ENCODE measurements around the gene CHST11.
"Not testable (repeated sequence)": the region's sequence is repeated elsewhere in the genome, so short reads cannot be mapped to it uniquely, and the experiment has no call there.

The CHST11 gene

DNA sequence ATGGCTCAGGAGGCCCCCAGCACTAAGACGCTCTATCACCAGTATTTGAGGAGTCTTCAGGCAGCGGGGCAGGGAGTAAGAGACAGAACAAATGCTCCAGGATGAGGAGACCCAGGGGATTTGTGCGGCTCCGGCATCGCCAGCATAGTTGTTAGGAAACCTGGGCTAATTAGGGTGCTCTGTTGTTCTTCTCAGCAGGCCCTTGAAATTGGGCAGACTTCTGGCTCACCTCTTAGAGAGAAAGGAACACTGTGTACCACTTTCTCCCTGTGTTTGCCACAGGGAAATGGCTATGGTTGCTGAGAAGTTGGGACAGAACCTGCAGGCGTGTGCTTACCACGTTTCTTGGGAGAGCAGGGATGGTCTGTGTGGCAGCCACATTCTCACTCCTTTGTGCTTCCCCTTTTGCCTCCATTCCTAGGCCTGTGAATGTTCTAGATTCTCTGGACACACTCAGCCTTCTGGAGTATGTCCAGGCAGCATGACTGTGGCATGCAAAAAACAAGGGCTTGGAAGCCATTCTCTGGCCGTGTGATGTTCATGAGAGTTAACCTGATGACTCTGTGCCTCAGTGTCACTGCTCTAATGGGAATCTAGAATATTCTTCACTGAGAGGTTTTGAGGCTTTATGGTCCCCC lies 109.0 kb downstream of the CHST11 start:
- peak; percentile 51 for DNase-seq (ENCODE audit: low read depth)

DNA sequence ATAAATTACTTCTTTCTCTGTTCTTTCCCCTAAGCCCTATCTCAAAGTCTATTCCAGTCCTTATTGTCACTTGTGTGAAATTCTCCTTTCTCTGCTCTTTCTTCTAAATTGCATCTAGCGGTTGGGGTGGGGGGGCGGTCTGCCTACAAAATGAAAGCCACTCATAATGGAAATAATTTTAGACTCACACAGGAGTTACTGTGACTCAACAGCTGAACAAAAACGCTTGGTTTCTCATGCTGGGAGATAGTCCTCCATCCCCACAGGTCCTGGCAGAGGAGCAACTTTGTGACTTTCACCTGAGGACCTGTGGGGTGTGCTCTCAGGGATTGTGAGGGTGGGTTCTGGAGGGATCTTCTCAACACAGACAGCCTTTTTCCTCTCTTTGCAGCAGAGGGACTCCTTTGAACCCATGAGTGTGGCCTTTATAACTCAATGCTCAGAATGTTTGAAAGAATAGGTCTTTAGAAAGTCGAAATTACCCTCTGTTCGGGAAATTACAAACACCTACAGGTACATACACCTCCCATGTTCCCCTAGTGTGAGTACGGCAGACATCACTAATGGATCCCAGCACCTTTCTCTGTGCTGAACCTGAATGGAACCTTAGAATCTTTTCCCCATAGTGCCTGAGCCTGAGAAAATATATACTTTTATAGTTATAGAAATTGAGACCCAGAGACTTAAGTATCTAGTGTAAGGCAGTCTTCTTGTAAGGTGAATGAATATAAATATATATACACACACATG lies 109.7 kb downstream of the CHST11 start:
- DNase-seq (ENCODE audit: low read depth): no peak

DNA sequence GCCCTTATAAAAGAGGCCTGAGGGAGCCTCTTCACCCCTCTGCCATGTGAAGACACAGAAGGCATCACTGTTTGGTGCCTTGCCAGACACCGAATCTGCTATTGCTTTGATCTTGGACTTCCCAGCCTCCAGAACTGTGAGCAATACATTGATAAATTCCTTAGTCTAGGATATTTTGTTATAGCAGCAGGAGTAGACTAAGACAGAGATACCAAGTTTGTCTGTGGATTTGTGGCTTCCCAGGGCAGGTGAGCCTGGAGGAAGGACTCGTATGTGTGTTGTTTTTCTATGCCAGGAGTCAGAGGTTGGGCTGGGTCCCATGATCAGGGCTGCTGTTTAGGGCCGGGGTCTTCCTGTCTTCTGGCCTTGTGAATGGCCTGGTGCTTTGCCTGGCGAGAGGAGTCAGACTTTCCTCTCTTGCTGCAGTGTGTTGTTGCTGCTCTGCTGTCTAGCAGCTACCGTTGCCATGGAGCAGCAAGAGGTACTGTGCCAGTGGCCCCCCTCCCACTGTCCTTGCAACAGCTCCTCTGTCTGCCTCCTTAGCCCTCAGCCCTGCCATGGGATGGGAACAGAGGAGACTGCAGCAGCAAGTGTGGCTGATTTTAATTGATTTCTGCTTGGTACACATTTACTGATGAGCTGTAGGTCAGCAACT lies 111.2 kb downstream of the CHST11 start:
- no peak for DNase-seq (ENCODE audit: low read depth)

GRCh38 chr12:104568487-104568868 lies 111.7 kb downstream of the CHST11 start:
- DNase-seq (ENCODE audit: low read depth): no peak

GRCh38 chr12:104568935-104569334 lies 112.2 kb downstream of the CHST11 start:
- no peak for DNase-seq (ENCODE audit: low read depth)

DNA sequence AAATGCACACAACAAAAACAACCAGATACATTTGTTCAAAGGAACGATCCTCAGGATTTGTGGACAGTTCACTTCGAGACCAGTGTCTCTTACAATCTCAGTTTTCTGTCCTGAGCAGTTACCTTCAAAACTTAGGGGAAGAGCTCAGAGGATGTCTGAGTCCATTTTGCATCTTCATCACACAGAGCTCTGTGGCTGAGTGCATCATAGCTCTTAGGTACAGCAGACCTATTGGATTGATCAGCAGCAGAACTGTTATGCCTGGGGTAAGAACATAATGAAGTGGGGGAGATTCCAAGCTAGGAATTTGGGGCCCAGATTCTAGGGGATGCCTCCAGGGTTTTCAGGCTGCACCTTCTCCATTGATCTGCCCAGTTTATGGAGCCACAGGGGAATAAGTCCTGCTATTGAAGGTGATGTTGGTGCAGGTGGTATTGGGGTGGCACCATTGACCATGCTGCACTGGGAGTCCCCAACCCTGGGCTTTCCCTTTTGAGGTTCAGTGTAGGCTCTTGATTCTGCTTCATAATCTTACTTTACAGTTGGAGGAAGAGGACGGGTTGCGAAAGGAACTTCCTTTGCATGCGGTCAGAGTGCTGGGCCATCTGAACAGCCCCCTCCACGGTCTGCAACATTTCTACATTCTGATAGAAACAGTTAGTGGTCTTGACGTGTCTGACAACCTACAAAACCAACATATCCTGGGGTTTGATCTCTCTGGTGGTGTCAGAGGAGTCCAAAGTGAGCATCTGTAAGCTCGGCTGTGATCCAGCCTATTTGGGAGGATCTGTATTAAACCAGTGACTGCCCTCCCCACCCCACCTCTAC lies 112.8 kb downstream of the CHST11 start:
- DNase-seq (ENCODE audit: low read depth): peak; percentile 58

- DNase-seq (ENCODE audit: low read depth): peak; percentile 29
Measured at GRCh38 chr12:104570174-104570907, 113.6 kb downstream of the CHST11 start.

DNA sequence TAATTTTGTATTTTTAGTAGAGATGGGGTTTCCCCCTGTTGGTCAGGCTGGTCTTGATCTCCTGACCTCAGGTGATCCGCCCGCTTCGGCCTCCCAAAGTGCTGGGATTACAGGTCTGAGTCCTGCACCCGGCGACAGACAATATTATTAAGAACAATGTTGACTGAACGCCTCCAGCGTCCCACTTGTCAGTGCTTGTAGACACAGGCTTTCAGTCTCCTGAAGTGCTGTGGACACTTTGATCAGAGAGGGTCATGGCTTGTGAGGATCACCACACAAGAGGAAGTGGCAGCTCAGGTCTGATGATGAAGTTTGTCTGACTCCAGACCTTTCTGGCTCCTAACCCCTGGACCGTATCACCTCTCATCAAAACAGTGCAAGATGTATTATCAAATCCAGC lies 114.6 kb downstream of the CHST11 start:
- DNase-seq (ENCODE audit: low read depth): no peak

DNA sequence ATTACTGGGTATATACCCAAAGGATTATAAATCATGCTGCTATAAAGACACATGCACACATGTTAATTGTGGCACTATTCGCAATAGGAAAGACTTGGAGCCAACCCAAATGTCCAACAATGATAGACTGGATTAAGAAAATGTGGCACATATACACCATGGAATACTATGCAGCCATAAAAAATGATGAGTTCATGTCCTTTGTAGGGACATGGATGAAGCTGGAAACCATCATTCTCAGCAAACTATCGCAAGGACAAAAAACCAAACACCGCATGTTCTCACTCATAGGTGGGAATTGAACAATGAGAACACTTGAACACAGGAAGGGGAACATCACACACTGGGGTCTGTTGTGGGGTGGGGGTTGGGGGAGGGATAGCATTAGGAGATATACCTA lies 117.6 kb downstream of the CHST11 start:
- not testable (repeated sequence) for DNase-seq (ENCODE audit: low read depth)

GRCh38 chr12:104574758-104575157 lies 118.0 kb downstream of the CHST11 start:
- peak; percentile 34 for DNase-seq (ENCODE audit: low read depth)

DNA sequence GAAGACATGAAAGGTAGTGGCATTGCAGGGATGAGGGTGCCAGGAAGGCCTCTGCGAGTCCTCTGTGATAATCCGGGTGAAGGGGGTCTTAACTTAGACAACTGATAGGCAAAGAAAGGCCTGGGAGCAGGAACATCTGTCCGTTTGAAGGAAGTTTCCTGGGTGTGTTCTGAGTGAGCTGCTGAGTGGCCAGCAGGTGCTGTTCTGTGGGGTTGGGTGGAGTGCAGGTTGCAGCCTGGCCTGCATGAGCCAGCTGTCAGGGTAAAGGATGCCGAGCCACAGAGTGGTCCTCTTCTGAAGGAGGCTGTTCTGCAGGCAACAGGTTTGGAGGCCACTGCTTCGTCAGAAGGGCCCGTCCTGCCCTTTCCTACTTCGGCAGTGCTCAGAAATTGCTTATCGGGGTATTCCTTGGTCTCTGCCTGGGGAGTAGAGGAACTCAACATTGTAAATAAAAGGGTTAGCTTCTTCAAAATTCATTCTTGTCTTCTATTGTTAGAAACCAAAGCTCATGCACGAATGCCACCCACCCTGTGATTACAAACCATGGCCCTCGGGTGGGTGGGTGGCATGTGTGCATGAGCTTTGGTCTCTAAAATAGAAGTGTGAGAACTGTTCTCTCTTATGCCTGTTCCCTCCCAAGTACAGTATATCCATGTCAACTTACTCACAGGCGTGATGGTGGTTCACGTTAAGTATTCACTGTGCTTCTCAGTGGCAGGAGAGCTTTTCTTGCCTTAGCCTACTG lies 118.9 kb downstream of the CHST11 start:
- DNase-seq (ENCODE audit: low read depth): no peak

DNA sequence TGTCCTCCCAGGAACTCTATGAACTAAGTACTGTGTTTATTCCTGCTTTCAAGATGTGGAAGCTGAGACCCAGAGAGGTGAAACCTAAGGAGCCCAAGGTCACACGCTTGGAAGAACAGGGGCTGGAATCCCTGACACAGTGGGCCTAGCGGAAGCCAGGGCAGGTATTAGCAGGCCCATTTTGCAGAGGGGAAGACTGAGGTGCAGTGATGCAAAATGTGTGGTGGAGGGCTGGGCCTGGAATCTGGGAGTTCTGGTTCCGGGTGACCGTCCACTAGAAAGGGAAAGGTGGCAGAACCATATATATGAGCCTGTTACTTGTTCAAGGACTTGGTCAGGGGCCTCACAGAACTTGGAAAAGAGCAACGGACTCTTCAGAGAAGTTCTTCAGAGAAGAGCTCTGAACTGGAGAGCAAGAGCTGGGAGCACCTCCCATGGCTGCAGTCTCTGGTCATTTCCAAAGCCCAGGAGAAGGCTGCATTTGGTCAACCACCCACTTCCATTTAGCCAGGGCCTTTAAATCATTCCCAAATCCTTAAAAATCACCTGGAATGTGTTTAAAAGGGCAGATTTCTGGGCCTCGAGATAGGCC lies 119.5 kb downstream of the CHST11 start:
- no peak for DNase-seq (ENCODE audit: low read depth)

- no peak for DNase-seq (ENCODE audit: low read depth)
Measured at GRCh38 chr12:104576980-104577580, 120.3 kb downstream of the CHST11 start.

- peak; percentile 22 for DNase-seq (ENCODE audit: low read depth)
Measured at GRCh38 chr12:104577581-104577981, 120.8 kb downstream of the CHST11 start.

- DNase-seq (ENCODE audit: low read depth): peak; percentile 64
Measured at GRCh38 chr12:104578453-104578852, 121.7 kb downstream of the CHST11 start.

DNA sequence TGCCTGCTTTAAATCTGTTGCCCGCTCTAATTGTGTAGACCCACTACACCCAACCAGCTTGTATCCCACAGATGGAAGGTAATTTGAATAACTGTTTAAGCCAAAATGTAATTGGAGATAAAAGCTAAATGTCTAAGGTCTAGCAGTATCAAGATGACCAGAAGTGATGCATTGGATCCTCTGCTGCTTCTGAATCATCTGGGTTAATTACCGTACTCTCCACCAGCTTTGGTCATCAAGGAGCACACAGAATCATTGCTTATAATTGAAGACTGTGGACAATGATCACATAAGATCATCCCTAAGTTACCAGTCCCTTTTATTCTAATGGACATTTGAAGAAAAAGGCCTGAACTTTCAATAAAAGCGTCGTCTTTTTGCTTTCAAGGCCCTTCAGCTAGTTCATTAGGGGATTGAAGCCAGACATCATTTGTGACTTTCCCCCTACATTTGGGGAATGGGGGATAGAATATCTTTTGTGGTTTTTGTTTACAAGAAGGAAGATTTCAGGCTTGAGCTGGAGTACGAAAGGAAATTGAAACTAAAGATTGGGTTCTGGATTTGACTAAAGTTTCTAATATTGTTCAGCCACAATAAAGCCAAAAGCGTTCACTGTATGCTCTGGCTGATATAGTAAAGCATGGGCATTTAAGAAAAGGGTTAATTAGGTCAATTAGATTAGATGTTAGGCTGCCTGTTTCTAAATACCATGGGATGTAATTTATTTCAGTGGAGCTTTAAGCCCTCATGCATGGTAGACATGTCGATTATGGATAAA lies 123.2 kb downstream of the CHST11 start:
- no peak for DNase-seq (ENCODE audit: low read depth)

DNA sequence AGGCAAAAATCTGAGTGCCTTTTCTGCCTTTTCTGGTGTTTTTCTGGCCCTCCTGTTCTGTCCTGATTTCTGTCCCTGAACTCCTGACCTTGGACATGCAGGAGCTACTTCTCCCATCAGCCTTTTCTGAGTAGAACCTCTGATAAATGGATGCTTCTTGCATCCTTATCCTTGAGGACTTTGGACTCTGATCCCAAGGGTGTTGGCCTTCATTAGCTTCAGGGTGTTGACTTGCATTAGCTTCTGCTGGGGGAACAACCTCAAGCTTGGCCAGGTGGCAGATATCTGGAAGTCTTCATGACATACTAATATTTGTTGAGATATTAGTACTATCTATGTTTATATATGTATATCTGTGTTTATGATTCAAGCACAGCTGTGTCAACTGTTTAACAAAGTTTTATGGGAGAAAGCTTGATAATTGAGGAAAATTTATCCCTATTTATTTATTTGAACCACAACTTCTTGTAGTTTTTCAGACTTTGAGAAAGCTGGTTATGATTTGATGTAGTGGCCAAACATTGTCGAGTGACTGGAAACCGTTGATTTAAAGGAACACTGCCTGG lies 124.3 kb downstream of the CHST11 start:
- DNase-seq (ENCODE audit: low read depth): no peak

- DNase-seq (ENCODE audit: low read depth): no peak
Measured at GRCh38 chr12:104582739-104583138, 126.0 kb downstream of the CHST11 start.

DNA sequence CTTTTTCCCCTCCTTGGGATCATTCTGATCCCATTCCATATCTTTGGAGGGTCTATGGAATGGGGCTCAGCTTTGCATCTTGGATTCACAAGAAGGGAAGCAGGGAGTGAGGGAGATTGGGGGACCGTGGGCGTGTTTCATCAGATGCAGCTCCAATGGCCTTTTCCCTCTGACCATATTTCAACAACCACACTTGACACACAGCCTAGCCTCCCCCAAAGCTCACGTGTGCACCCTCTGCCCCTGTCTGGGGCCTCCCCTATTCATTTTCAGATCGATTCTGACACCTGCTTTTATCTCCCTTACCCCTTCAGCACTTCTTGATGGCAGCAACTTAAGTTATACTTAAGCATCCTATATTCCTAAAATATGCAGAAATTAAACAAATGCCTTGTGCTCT lies 126.6 kb downstream of the CHST11 start:
- no peak for DNase-seq (ENCODE audit: low read depth)
